ENCODE results near the gene PSMA6.

The PSMA6 gene

GRCh38 chr14:35367056-35367372 is 74.8 kb downstream of the PSMA6 start:
- no peak for DNase-seq (ENCODE audit: low spot score)
